ENCODE results near the gene DHRS7B. TPM values are rescaled to one million over a fixed set of nuclear protein-coding genes. Genes with fewer than 3 reads are reported as not detected.

Gene DHRS7B
- total RNA-seq, 4 donors from 2014 or later: 18.8 to 32.4 (median 22.3) TPM

DNA sequence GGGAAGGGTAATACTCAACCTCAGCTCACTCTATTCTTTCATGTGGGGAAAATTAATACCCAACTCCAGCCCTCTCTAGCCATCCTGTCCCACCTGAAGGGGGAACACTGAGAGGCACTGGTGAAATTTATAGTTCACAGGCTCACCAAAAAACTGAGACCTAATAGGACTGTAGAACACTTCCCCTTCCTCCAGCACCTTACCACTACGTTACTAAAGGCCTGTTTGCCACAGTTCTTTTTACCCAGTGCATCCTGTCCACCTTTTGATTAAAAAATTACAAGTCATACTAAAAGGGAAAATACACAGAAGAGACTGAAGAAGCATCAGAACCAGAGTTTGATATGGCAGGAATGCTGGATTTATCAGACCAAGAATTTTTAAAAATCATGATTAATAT, 26.0 kb downstream of the DHRS7B start:
- H3K36me3 ChIP-seq: peaks cover 0 to 2% (median 0%) of the 10 kb centered on the region in 3 donors
- peaks cover 0 to 4% (median 3%) of the 10 kb centered on the region in 3 donors for H3K9me3 ChIP-seq
- no peak for DNase-seq
- intact Hi-C loops (cut with DNase I): no loop called here
- no peak overlapping the region for H3K27ac ChIP-seq
- WGBS, 2 donors: 55 to 58% methylated on average over 1 of the region's 1 CpG
- H3K27me3 ChIP-seq: no peaks in the 10 kb centered on the region
- H3K4me1 ChIP-seq: no peaks in the 10 kb centered on the region
- no peak overlapping the region for H3K4me3 ChIP-seq
- TF ChIP-seq, protein P1, sequence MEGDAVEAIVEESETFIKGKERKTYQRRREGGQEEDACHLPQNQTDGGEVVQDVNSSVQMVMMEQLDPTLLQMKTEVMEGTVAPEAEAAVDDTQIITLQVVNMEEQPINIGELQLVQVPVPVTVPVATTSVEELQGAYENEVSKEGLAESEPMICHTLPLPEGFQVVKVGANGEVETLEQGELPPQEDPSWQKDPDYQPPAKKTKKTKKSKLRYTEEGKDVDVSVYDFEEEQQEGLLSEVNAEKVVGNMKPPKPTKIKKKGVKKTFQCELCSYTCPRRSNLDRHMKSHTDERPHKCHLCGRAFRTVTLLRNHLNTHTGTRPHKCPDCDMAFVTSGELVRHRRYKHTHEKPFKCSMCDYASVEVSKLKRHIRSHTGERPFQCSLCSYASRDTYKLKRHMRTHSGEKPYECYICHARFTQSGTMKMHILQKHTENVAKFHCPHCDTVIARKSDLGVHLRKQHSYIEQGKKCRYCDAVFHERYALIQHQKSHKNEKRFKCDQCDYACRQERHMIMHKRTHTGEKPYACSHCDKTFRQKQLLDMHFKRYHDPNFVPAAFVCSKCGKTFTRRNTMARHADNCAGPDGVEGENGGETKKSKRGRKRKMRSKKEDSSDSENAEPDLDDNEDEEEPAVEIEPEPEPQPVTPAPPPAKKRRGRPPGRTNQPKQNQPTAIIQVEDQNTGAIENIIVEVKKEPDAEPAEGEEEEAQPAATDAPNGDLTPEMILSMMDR (IDR thresholded peaks at IDR 0.05): no peak
- no peak for TF ChIP-seq POLR2A (IDR thresholded peaks at IDR 0.05)

DNA sequence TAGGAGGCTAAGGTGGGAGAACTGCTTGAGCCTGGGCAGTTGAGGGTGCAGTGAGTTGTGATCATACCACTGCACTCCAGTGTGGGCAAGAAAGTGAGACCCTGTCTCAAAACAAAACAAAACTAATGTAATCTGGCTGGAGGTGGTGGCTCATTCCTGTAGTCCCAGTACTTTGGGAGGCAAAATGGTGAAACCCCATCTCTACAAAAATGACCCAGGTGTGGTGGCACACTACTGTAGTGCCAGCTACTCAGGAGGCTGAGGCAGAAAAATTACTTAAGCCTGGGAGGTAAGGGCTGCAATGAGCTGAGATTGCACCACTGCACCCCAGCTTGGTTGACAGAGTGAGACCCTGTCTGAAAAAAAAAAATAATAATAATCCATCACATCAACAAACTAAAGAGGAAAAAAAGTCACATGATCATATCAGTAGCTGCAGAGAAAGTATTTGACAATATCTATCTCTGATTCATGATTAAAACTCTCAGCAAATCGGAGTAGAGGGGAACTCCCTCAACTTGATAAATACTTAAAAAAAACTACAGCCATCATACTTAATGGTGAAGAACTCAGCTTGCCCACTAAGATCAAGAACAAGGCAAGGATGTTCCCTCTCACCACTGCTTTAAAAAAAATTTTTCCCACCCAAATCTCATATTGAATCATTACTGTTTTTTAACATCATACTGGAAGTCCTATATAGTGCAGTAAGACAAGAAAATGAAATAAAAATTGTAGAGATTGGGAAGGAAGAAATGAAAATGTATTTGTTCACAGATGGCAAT, 31.0 kb downstream of the DHRS7B start:
- intact Hi-C loops (cut with DNase I): no loop called here
- no peak for DNase-seq
- H3K4me1 ChIP-seq: peaks cover 0 to 16% (median 0%) of the 10 kb centered on the region in 3 donors
- H3K27ac ChIP-seq: no peak overlapping the region
- no peaks in the 10 kb centered on the region for H3K27me3 ChIP-seq
- H3K4me3 ChIP-seq: no peak overlapping the region
- no peaks in the 10 kb centered on the region for H3K36me3 ChIP-seq
- 40 to 62% methylated on average over 1 of the region's 1 CpG for WGBS, 2 donors
- TF ChIP-seq, protein P1 (IDR thresholded peaks at IDR 0.05): no peak
- no peak for TF ChIP-seq POLR2A (IDR thresholded peaks at IDR 0.05)
- no peaks in the 10 kb centered on the region for H3K9me3 ChIP-seq

DNA sequence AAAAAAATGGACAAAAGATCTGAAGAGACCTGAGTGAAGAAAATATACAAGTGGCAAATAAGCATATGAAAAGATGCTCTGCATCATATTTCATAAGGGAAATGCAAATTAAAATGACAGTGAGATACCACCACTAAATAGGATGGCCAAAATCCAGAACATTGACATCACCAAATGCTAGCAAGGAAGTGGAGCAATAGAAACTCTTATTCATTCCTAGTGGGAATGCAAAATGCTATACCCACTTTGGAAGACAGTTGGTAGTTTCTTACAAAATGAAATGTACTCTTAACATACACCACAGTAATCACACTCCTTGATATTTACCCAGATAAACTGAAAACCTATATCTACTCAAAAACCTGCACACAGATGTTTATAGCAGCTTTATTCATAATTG, 33.6 kb downstream of the DHRS7B start:
- no peak overlapping the region for H3K4me3 ChIP-seq
- DNase-seq: no peak
- no peaks in the 10 kb centered on the region for H3K9me3 ChIP-seq
- no peaks in the 10 kb centered on the region for H3K27me3 ChIP-seq
- TF ChIP-seq, protein P1 (IDR thresholded peaks at IDR 0.05): no peak
- TF ChIP-seq POLR2A (IDR thresholded peaks at IDR 0.05): no peak
- no peaks in the 10 kb centered on the region for H3K36me3 ChIP-seq
- H3K4me1 ChIP-seq: peaks cover 0 to 22% (median 0%) of the 10 kb centered on the region in 3 donors
- intact Hi-C loops (cut with DNase I): no loop called here
- H3K27ac ChIP-seq: no peak overlapping the region

DNA sequence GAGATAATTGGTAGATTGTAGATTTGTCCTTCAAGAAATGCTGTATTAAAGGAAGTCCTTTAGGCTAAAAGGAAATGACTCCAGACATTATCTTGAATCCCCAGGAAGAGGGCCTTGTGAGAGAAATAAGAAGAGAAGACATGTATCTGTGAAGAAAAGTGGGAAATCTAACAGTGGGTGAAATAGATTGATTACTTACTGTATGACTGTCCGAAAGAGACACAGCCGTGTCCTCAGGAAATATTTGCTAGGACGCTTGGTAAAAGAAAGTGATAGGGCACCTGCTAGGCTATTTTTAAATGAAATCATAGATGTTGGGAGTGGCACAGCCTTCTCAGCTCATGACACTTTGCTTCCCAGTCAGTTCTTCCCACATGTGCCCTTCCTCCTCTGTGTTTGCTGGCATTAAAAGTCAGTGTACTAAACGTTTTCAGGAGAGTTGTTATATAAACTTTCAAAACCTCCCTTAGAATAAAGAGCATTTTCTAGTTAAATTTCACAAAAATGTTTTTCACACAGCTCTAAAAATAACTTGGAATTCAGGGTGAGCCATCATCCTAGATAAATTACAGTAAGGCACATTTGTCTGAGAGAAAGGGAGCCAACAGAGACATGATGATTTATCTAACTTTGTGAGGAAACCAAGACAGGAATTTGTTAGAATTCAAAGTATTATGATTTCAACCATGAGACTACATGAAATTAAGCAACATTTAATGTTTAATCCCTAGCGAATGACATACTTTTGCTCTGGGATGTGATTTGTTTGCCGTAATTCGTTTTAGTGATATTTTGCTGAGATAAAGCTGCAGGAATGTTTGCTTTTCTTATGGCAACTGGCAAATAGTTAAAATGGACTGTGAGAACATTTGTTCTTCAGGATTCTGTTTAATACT, 35.0 kb downstream of the DHRS7B start:
- no peak for TF ChIP-seq POLR2A (IDR thresholded peaks at IDR 0.05)
- TF ChIP-seq, protein P1 (IDR thresholded peaks at IDR 0.05): no peak
- 50 to 58% methylated on average over 7 of the region's 7 CpGs for WGBS, 2 donors
- peaks cover 0 to 33% (median 6%) of the 10 kb centered on the region in 3 donors for H3K4me1 ChIP-seq
- H3K4me3 ChIP-seq: no peak overlapping the region
- H3K27ac ChIP-seq: peak overlapping the region in 3 of 4 donors; percentile 55 to 67 (median 62)
- no peaks in the 10 kb centered on the region for H3K27me3 ChIP-seq
- no peak for DNase-seq
- no peaks in the 10 kb centered on the region for H3K36me3 ChIP-seq
- H3K9me3 ChIP-seq: no peaks in the 10 kb centered on the region
- intact Hi-C loops (cut with DNase I): no loop called here

DNA sequence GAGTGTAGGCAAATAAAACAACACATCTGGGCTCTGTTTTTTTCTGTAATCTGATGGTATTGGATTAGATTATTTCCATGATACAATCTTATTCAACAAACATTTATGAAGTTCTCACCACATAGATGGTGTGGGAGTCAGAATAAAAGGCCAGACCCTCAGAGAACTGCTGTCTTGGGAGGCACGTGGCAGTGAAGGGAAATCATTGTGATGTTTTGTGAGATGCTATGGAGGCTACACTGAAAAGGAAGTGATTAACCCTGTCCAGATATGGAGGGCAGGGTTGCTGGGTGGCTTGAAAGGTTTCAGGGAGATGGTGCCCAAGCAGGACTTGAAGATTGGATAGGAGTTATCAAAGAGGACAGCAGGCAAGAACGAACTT, 35.6 kb downstream of the DHRS7B start:
- TF ChIP-seq, protein P1 (IDR thresholded peaks at IDR 0.05): no peak
- no peak for TF ChIP-seq POLR2A (IDR thresholded peaks at IDR 0.05)
- WGBS, 2 donors: 67 to 70% methylated on average over 2 of the region's 2 CpGs
- Histone ChIP-seq H3K4me3 (no peak overlapping the region), H3K27ac (peak overlapping the region in 3 of 4 donors; percentile 5 to 67 (median 62)), H3K27me3 (no peaks in the 10 kb centered on the region), H3K36me3 (no peaks in the 10 kb centered on the region), H3K4me1 (peaks cover 0 to 39% (median 11%) of the 10 kb centered on the region in 3 donors), H3K9me3 (no peaks in the 10 kb centered on the region)
- no peak for DNase-seq
- intact Hi-C loops (cut with DNase I): no loop called here

All from esophagus squamous epithelium (tissue), 5 donors.